ENCODE results near the gene ACSF3. TPM values are rescaled to one million over a fixed set of nuclear protein-coding genes. Genes with fewer than 3 reads are reported as not detected.

The ACSF3 gene
- total RNA-seq, 1 experiment from 2014 or later = 33.5 TPM

- Histone ChIP-seq H3K9me2 (replicated peaks; ENCODE audit: low read length) (no peaks in the 10 kb centered on the region), H3K9me3 (ENCODE audit: low read length) (no peaks in the 10 kb centered on the region), H2AFZ (ENCODE audit: low read length) (no peak overlapping the region), H4K20me1 (ENCODE audit: low read length) (no peaks in the 10 kb centered on the region), H3K27ac (ENCODE audit: low read length) (no peak overlapping the region), H3K27me3 (ENCODE audit: low read length) (no peaks in the 10 kb centered on the region), H3K9ac (ENCODE audit: low read length) (no peak overlapping the region), H3K4me1 (ENCODE audit: insufficient read depth, low read length) (no peaks in the 10 kb centered on the region), H3K4me3 (ENCODE audit: low read length) (no peak overlapping the region), H3K79me2 (ENCODE audit: low read length) (no peaks in the 10 kb centered on the region), H3K36me3 (ENCODE audit: low read depth, low read length) (no peaks in the 10 kb centered on the region), H3K4me2 (ENCODE audit: low read length) (no peak overlapping the region), H3F3A (ENCODE audit: low read length, unreplicated experiment) (no peaks in the 10 kb centered on the region)
- ATAC-seq (no peak), DNase-seq (no peak)
- no peak for TF ChIP-seq CTCF (conservative IDR thresholded peaks at IDR 0.05; ENCODE audit: low read depth, low read length)
- no peak for TF ChIP-seq EZH2phosphoT487 (IDR thresholded peaks at IDR 0.05; ENCODE audit: borderline replicate concordance, low read length)
- TF ChIP-seq EZH2 (IDR thresholded peaks at IDR 0.05; ENCODE audit: low read length, unreplicated experiment) = no peak
- intact Hi-C loops (cut with micrococcal nuclease) = no loop called here
- POLR2A ChIA-PET (ENCODE audit: unreplicated experiment) = no interaction called here
- CTCF ChIA-PET = no interaction called here
- no TSS peak for BruUV-seq (replicated peaks)
Measured at GRCh38 chr16:89104930-89105571, 11.4 kb downstream of the ACSF3 start.

GRCh38 chr16:89105599-89106151 lies 12.0 kb downstream of the ACSF3 start:
- Histone ChIP-seq H3K9me3 (ENCODE audit: low read length) (no peaks in the 10 kb centered on the region), H3F3A (ENCODE audit: low read length, unreplicated experiment) (no peaks in the 10 kb centered on the region), H3K27me3 (ENCODE audit: low read length) (no peaks in the 10 kb centered on the region), H3K36me3 (ENCODE audit: low read depth, low read length) (no peaks in the 10 kb centered on the region), H3K4me1 (ENCODE audit: insufficient read depth, low read length) (no peaks in the 10 kb centered on the region), H4K20me1 (ENCODE audit: low read length) (no peaks in the 10 kb centered on the region), H3K4me2 (ENCODE audit: low read length) (no peak overlapping the region), H3K4me3 (ENCODE audit: low read length) (no peak overlapping the region), H3K79me2 (ENCODE audit: low read length) (no peaks in the 10 kb centered on the region), H3K9me2 (replicated peaks; ENCODE audit: low read length) (no peaks in the 10 kb centered on the region), H3K9ac (ENCODE audit: low read length) (no peak overlapping the region), H2AFZ (ENCODE audit: low read length) (no peak overlapping the region), H3K27ac (ENCODE audit: low read length) (no peak overlapping the region)
- no peak for ATAC-seq
- POLR2A ChIA-PET (ENCODE audit: unreplicated experiment) = no interaction called here
- CTCF ChIA-PET = no interaction called here
- no peak for DNase-seq
- intact Hi-C loops (cut with micrococcal nuclease) = no loop called here
- no TSS peak for BruUV-seq (replicated peaks)
- no peak for TF ChIP-seq EZH2phosphoT487 (IDR thresholded peaks at IDR 0.05; ENCODE audit: borderline replicate concordance, low read length)
- TF ChIP-seq CTCF (conservative IDR thresholded peaks at IDR 0.05; ENCODE audit: low read depth, low read length) = no peak
- TF ChIP-seq EZH2 (IDR thresholded peaks at IDR 0.05; ENCODE audit: low read length, unreplicated experiment) = no peak

- no peak overlapping the region for H2AFZ ChIP-seq (ENCODE audit: low read length)
- H3F3A ChIP-seq (ENCODE audit: low read length, unreplicated experiment) = no peaks in the 10 kb centered on the region
- no peaks in the 10 kb centered on the region for H3K4me1 ChIP-seq (ENCODE audit: insufficient read depth, low read length)
- no TSS peak for BruUV-seq (replicated peaks)
- H3K9me3 ChIP-seq (ENCODE audit: low read length) = no peaks in the 10 kb centered on the region
- TF ChIP-seq EZH2 (IDR thresholded peaks at IDR 0.05; ENCODE audit: low read length, unreplicated experiment) = no peak
- H3K4me3 ChIP-seq (ENCODE audit: low read length) = no peak overlapping the region
- no peaks in the 10 kb centered on the region for H3K79me2 ChIP-seq (ENCODE audit: low read length)
- intact Hi-C loops (cut with micrococcal nuclease) = no loop called here
- no peak overlapping the region for H3K4me2 ChIP-seq (ENCODE audit: low read length)
- no peak overlapping the region for H3K27ac ChIP-seq (ENCODE audit: low read length)
- DNase-seq (no peak), ATAC-seq (no peak)
- no peak overlapping the region for H3K9ac ChIP-seq (ENCODE audit: low read length)
- H3K27me3 ChIP-seq (ENCODE audit: low read length) = no peaks in the 10 kb centered on the region
- H3K36me3 ChIP-seq (ENCODE audit: low read depth, low read length) = no peaks in the 10 kb centered on the region
- ChIA-PET CTCF (no interaction called here), POLR2A (ENCODE audit: unreplicated experiment) (no interaction called here)
- no peaks in the 10 kb centered on the region for H3K9me2 ChIP-seq (replicated peaks; ENCODE audit: low read length)
- H4K20me1 ChIP-seq (ENCODE audit: low read length) = no peaks in the 10 kb centered on the region
Measured at GRCh38 chr16:89106533-89107202, 13.0 kb downstream of the ACSF3 start.
